HepG2 (cell line): ENCODE results near the gene STK39. TPM values are rescaled to one million over a fixed set of nuclear protein-coding genes. Genes with fewer than 3 reads are reported as not detected.

Experiments
- BCL6 ChIP-seq: IDR thresholded peaks from 2 replicates; pipeline ENCODE4 v1.6.1; 2016; ENCODE audit warnings: missing genetic modification reagents, missing compliant biosample characterization
- CEBPG ChIP-seq: IDR thresholded peaks from 2 replicates; pipeline ENCODE4 v1.6.1; 2016
- CENPX ChIP-seq: sonication (generic); formaldehyde crosslinking; IDR thresholded peaks from 2 replicates; pipeline ENCODE4 v1.9.0; 2021; ENCODE audit warnings: mild to moderate bottlenecking, missing genetic modification reagents, moderate library complexity
- ELF1 ChIP-seq: sonication (generic); formaldehyde crosslinking; IDR thresholded peaks from 2 replicates; pipeline ENCODE4 v1.4.0; 2020; ENCODE audit warnings: missing genetic modification reagents
- FIP1L1 ChIP-seq: fragments of 200-400 bp; formaldehyde crosslinking; IDR thresholded peaks from 2 replicates; pipeline ENCODE4 v1.6.1; 2018; ENCODE audit warnings: low read depth, mild to moderate bottlenecking, low read length, moderate library complexity, borderline replicate concordance; ENCODE audit not compliant: insufficient read depth
- HNF4G ChIP-seq, 2 experiments: sonication (generic) in 1 of 2; formaldehyde crosslinking in 1 of 2; IDR thresholded peaks; 2 replicates each; pipeline versions ENCODE4 v1.4.0 to v1.6.1; 2011 to 2020; ENCODE audit warnings: borderline replicate concordance in 2 of 2, low read depth in 2 of 2, mild to moderate bottlenecking in 2 of 2, low read length in 1 of 2, missing genetic modification reagents in 1 of 2, moderate library complexity in 1 of 2
- ISX ChIP-seq: sonication (generic); formaldehyde crosslinking; conservative IDR thresholded peaks from 2 replicates; pipeline ENCODE4 v1.5.0; 2020; ENCODE audit warnings: missing genetic modification reagents
- JUN ChIP-seq: sonication (generic); formaldehyde crosslinking; IDR thresholded peaks from 2 replicates; pipeline ENCODE4 v1.4.0; 2020; ENCODE audit warnings: mild to moderate bottlenecking, missing genetic modification reagents
- KAT8 ChIP-seq: IDR thresholded peaks from 2 replicates; pipeline ENCODE4 v1.6.1; 2016; ENCODE audit warnings: missing genetic modification reagents, missing compliant biosample characterization
- KDM5B ChIP-seq: sonication (generic); formaldehyde crosslinking; IDR thresholded peaks from 2 replicates; pipeline ENCODE4 v1.4.0; 2020; ENCODE audit warnings: missing genetic modification reagents, mild to moderate bottlenecking, borderline replicate concordance
- MIXL1 ChIP-seq: IDR thresholded peaks from 2 replicates; pipeline ENCODE4 v1.6.1; 2016
- NFYC ChIP-seq: IDR thresholded peaks from 2 replicates; pipeline ENCODE4 v1.6.1; 2016; ENCODE audit warnings: missing genetic modification reagents, missing compliant biosample characterization
- SNAPC2 ChIP-seq: sonication (generic); formaldehyde crosslinking; IDR thresholded peaks from 2 replicates; pipeline ENCODE4 v1.8.1; 2022; ENCODE audit warnings: mild to moderate bottlenecking, missing genetic modification reagents
- ZFX ChIP-seq: sonication (generic); formaldehyde crosslinking; IDR thresholded peaks from 2 replicates; pipeline ENCODE4 v1.4.0; 2020; ENCODE audit warnings: mild to moderate bottlenecking, low read depth, missing genetic modification reagents, moderate library complexity
- ZNF101 ChIP-seq: sonication (generic); formaldehyde crosslinking; IDR thresholded peaks from 2 replicates; pipeline ENCODE4 v1.4.0; 2020; ENCODE audit warnings: mild to moderate bottlenecking, low read depth, missing genetic modification reagents, borderline replicate concordance
- ZNF143 ChIP-seq: sonication (generic); formaldehyde crosslinking; IDR thresholded peaks from 2 replicates; pipeline ENCODE4 v1.4.0; 2020; ENCODE audit warnings: missing genetic modification reagents
- ZNF431 ChIP-seq: sonication (generic); formaldehyde crosslinking; IDR thresholded peaks from 2 replicates; pipeline ENCODE4 v1.9.0; 2022; ENCODE audit warnings: missing genetic modification reagents, low read depth, mild to moderate bottlenecking, borderline replicate concordance
- ZNF44 ChIP-seq: sonication (generic); formaldehyde crosslinking; IDR thresholded peaks from 2 replicates; pipeline ENCODE4 v1.5.1; 2020; ENCODE audit warnings: mild to moderate bottlenecking, missing genetic modification reagents
- ZNF501 ChIP-seq: sonication (generic); formaldehyde crosslinking; IDR thresholded peaks from 2 replicates; pipeline ENCODE4 v1.5.1; 2020; ENCODE audit warnings: mild to moderate bottlenecking, moderate library complexity, missing genetic modification reagents
- ZNF629 ChIP-seq: sonication (generic); formaldehyde crosslinking; conservative IDR thresholded peaks from 2 replicates; pipeline ENCODE4 v1.5.0; 2020; ENCODE audit warnings: missing genetic modification reagents
- ZNF780A ChIP-seq: sonication (generic); formaldehyde crosslinking; IDR thresholded peaks from 2 replicates; pipeline ENCODE4 v1.8.0; 2022; ENCODE audit warnings: mild to moderate bottlenecking, missing genetic modification reagents, moderate library complexity
- ZNF782 ChIP-seq: sonication (generic); formaldehyde crosslinking; IDR thresholded peaks from 2 replicates; pipeline ENCODE4 v1.4.0; 2020; ENCODE audit warnings: missing genetic modification reagents, mild to moderate bottlenecking, borderline replicate concordance
- ZNF83 ChIP-seq: sonication (generic); formaldehyde crosslinking; IDR thresholded peaks from 2 replicates; pipeline ENCODE4 v1.4.0; 2020; ENCODE audit warnings: missing genetic modification reagents, mild to moderate bottlenecking, borderline replicate concordance
- polyA plus RNA-seq, 8 experiments: library from polyadenylated mRNA; depleted of rRNA in 3 of 8; stranded (reverse) in 7 of 8; unstranded in 1 of 8; fragments of >200 nt; fragmentation: Illumina TruSeq in 4 of 8; extraction: Trizol in 4 of 8; gene quantifications; 2 replicates each; pipeline versions ENCODE4 v1.2.1 to v1.2.3, GENCODE V29; 2011 to 2016; ENCODE audit warnings: low read depth in 4 of 8, missing spikeins in 1 of 8, mixed read lengths in 1 of 8; ENCODE audit not compliant: insufficient read depth in 1 of 8
- total RNA-seq, 5 experiments: library from RNA; depleted of rRNA; stranded (reverse); fragments of >200 nt; fragmentation: Illumina TruSeq; extraction: Trizol; gene quantifications; 2 replicates each; pipeline ENCODE4 v1.2.3, GENCODE V29; 2016; ENCODE audit warnings: low read depth in 1 of 5
- TF ChIP-seq, protein P1 (sequence below): conservative IDR thresholded peaks from 2 replicates; pipeline ENCODE4 v1.6.1; 2018; ENCODE audit warnings: missing genetic modification reagents
- TF ChIP-seq, protein P2 (sequence below): sonication (generic); formaldehyde crosslinking; IDR thresholded peaks from 2 replicates; pipeline ENCODE4 v1.8.1; 2022; ENCODE audit warnings: mild to moderate bottlenecking, missing genetic modification reagents
- TF ChIP-seq, protein P3 (sequence below): IDR thresholded peaks from 2 replicates; pipeline ENCODE4 v1.6.1; 2016; ENCODE audit warnings: missing biosample characterization, missing genetic modification reagents, low read depth
- TF ChIP-seq, protein P4 (sequence below): sonication (generic); formaldehyde crosslinking; IDR thresholded peaks from 2 replicates; pipeline ENCODE4 v1.4.0; 2020; ENCODE audit warnings: missing genetic modification reagents, borderline replicate concordance

STK39 gene
- total and polyA plus RNA-seq, 2 of the 13 experiments (the other 11 are each of a cell fraction or from before 2014, with no cell fraction given), result 27.3 to 38.4 TPM

DNA sequence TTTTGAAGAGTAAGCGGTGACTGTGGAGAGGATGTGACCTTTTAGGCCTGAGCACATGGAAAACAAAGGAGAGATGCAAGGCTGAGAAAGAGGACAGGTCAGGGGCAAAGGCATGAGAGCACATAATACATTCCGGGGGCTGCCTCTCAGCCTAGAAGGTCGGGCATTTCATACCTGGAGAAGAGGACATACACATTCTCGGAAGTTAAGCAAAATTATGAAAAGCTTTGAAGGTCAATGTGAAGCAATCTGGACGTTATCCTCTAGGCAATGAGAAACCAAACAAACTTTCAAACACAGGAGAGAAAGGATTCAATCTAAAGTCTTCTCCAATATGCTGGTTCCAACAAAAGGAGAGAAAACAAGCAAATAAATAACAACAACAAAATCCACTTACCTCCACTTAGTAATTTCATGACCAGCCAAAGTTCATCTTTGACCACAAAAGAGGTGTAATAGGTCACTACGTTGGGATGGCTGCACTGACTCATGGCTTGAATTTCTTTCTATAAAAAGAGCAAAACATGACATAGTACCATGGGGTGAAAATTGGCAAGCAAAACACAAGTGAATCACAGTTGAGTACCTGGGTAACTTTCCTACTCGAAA is 80.4 kb downstream of the STK39 start (continued):
- no peak; the same call in 1 of the 2 replicates for TF ChIP-seq MIXL1 (CRISPR knock-in tag)
- no peak for TF ChIP-seq FIP1L1
- TF ChIP-seq ZNF44 (CRISPR knock-in tag), result no peak
- TF ChIP-seq, protein P1, sequence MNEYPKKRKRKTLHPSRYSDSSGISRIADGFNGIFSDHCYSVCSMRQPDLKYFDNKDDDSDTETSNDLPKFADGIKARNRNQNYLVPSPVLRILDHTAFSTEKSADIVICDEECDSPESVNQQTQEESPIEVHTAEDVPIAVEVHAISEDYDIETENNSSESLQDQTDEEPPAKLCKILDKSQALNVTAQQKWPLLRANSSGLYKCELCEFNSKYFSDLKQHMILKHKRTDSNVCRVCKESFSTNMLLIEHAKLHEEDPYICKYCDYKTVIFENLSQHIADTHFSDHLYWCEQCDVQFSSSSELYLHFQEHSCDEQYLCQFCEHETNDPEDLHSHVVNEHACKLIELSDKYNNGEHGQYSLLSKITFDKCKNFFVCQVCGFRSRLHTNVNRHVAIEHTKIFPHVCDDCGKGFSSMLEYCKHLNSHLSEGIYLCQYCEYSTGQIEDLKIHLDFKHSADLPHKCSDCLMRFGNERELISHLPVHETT (CRISPR knock-in tag), result no peak
- TF ChIP-seq JUN (CRISPR knock-in tag), result peak; percentile 57; the same call in 1 of the 2 replicates
- TF ChIP-seq SNAPC2 (CRISPR knock-in tag), result no peak; the same call in 1 of the 2 replicates
- no peak for TF ChIP-seq NFYC (CRISPR knock-in tag)
- no peak for TF ChIP-seq ZNF143
- no peak for TF ChIP-seq ISX
- peak; percentile 59 for TF ChIP-seq ZFX (CRISPR knock-in tag)
- no peak for TF ChIP-seq ZNF431 (CRISPR knock-in tag)
- no peak for TF ChIP-seq ZNF501
- peak; percentile 61; the same call in 1 of the 2 replicates for TF ChIP-seq HNF4G (IDR thresholded peaks at IDR 0.05; ENCODE audit: borderline replicate concordance, low read depth, low read length)
- TF ChIP-seq HNF4G (CRISPR knock-in tag; IDR thresholded peaks at IDR 0.05; ENCODE audit: borderline replicate concordance, low read depth), result no peak
- no peak for TF ChIP-seq ZNF83 (CRISPR knock-in tag)
- peak; percentile 91 for TF ChIP-seq CEBPG (CRISPR knock-in tag)
- TF ChIP-seq, protein P2, sequence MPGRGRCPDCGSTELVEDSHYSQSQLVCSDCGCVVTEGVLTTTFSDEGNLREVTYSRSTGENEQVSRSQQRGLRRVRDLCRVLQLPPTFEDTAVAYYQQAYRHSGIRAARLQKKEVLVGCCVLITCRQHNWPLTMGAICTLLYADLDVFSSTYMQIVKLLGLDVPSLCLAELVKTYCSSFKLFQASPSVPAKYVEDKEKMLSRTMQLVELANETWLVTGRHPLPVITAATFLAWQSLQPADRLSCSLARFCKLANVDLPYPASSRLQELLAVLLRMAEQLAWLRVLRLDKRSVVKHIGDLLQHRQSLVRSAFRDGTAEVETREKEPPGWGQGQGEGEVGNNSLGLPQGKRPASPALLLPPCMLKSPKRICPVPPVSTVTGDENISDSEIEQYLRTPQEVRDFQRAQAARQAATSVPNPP (CRISPR knock-in tag), result no peak
- no peak for TF ChIP-seq ZNF101 (CRISPR knock-in tag)
- TF ChIP-seq ZNF780A, result no peak
- TF ChIP-seq KDM5B (CRISPR knock-in tag), result no peak
- no peak for TF ChIP-seq ZNF629 (CRISPR knock-in tag)
- TF ChIP-seq KAT8, result peak; percentile 54; the same call in 1 of the 2 replicates
- no peak for TF ChIP-seq ELF1 (CRISPR knock-in tag)
- TF ChIP-seq CENPX (CRISPR knock-in tag), result no peak
- TF ChIP-seq, protein P3, sequence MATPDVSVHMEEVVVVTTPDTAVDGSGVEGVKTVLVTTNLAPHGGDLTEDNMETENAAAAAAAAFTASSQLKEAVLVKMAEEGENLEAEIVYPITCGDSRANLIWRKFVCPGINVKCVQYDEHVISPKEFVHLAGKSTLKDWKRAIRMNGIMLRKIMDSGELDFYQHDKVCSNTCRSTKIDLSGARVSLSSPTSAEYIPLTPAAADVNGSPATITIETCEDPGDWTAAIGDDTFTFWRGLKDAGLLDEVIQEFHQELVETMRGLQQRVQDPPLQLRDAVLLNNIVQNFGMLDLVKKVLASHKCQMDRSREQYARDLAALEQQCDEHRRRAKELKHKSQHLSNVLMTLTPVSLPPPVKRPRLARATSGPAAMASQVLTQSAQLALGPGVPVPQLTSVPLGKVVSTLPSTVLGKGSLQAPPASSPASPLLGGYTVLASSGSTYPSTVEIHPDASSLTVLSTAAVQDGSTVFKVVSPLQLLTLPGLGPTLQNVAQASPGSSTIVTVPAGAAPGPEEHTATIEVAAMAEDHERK (CRISPR knock-in tag), result no peak
- TF ChIP-seq ZNF782 (CRISPR knock-in tag), result 0 out of 2 replicates have a peak, but pooled peaks have one; percentile 24
- peak; percentile 85 for TF ChIP-seq BCL6 (CRISPR knock-in tag)
- TF ChIP-seq, protein P4, sequence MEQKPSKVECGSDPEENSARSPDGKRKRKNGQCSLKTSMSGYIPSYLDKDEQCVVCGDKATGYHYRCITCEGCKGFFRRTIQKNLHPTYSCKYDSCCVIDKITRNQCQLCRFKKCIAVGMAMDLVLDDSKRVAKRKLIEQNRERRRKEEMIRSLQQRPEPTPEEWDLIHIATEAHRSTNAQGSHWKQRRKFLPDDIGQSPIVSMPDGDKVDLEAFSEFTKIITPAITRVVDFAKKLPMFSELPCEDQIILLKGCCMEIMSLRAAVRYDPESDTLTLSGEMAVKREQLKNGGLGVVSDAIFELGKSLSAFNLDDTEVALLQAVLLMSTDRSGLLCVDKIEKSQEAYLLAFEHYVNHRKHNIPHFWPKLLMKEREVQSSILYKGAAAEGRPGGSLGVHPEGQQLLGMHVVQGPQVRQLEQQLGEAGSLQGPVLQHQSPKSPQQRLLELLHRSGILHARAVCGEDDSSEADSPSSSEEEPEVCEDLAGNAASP (CRISPR knock-in tag), result peak; percentile 90
